Measurements from ENCODE around the gene PDE9A. TPM values are rescaled to one million over a fixed set of nuclear protein-coding genes. Genes with fewer than 3 reads are reported as not detected.
A peak's percentile ranks its signal among the peaks of the same experiment; 100 is the strongest.
"Not testable (repeated sequence)": the region's sequence is repeated elsewhere in the genome, so short reads cannot be mapped to it uniquely, and the experiment has no call there.

The PDE9A gene
- total RNA-seq, 5 donors from 2014 or later (not counting 1 experiment from before 2014, with no cell fraction given), result 11.5 to 18.3 (median 16.1) TPM

GRCh38 chr21:42612390-42612789, 41.0 kb upstream of the PDE9A start:
- no peak overlapping the region for H3K4me3 ChIP-seq (ENCODE audit: control insufficient read depth in 1 of 2, extremely low read depth in 1 of 2, low read length in 1 of 2)
- H3K36me3 ChIP-seq (ENCODE audit: control insufficient read depth in 2 of 2, extremely low read depth in 1 of 2, insufficient read depth in 1 of 2, low read length in 1 of 2), result peaks cover 0 to 3% of the 10 kb centered on the region in 2 donors
- no peaks in the 10 kb centered on the region for H3K27me3 Mint-ChIP-seq
- CTCF ChIA-PET, result interaction anchor here in 1 of 2 donors (0.7 kb wide), 1 partner anchor 19 kb away, joined by 6 read pairs; no protein-coding TSS in a partner anchor
- H3K36me3 Mint-ChIP-seq, result no peaks in the 10 kb centered on the region
- H3K27ac ChIP-seq (ENCODE audit: low read length), result no peak overlapping the region
- H3K9me3 Mint-ChIP-seq, result peaks cover 0 to 18% (median 4%) of the 10 kb centered on the region in 3 donors
- no peak for ATAC-seq (replicated peaks in 1 of 4)
- DNase-seq, result no peak
- H3K4me1 Mint-ChIP-seq, result peaks cover 7 to 15% (median 15%) of the 10 kb centered on the region in 3 donors
- H3K4me3 Mint-ChIP-seq, result no peak overlapping the region
- no peak overlapping the region for H3K27ac Mint-ChIP-seq
- no CpG with 5 or more reads among the region's 1 CpG for WGBS (ENCODE audit: insufficient coverage)
- H3K4me1 ChIP-seq (ENCODE audit: control insufficient read depth in 1 of 2, extremely low read depth in 1 of 2, insufficient read depth in 2 of 2, low read length in 2 of 2), result peaks cover 17 to 38% of the 10 kb centered on the region in 2 experiments
- POLR2A ChIA-PET, result interaction anchor here in 1 of 2 donors (0.6 kb wide), 1 partner anchor 29 kb away, joined by 4 read pairs; no protein-coding TSS in a partner anchor
- no peaks in the 10 kb centered on the region for H3K9me3 ChIP-seq
- H3K27me3 ChIP-seq (replicated peaks in 1 of 2; ENCODE audit: control insufficient read depth in 2 of 2, extremely low read depth in 1 of 2, insufficient read depth in 2 of 2, low read length in 1 of 2), result peaks cover 0 to 11% of the 10 kb centered on the region in 2 experiments

- Mint-ChIP-seq H3K27ac (no peak overlapping the region), H3K4me1 (peaks cover 7 to 15% (median 15%) of the 10 kb centered on the region in 3 donors), H3K9me3 (peaks cover 0 to 18% (median 4%) of the 10 kb centered on the region in 3 donors), H3K27me3 (peaks cover 0 to 3% of the 10 kb centered on the region in 2 donors), H3K4me3 (no peak overlapping the region), H3K36me3 (no peaks in the 10 kb centered on the region)
- H3K27me3 ChIP-seq (replicated peaks in 1 of 2; ENCODE audit: control insufficient read depth in 2 of 2, extremely low read depth in 1 of 2, insufficient read depth in 2 of 2, low read length in 1 of 2), result peaks cover 0 to 19% of the 10 kb centered on the region in 2 experiments
- POLR2A ChIA-PET, result no interaction called here
- peaks cover 17 to 38% of the 10 kb centered on the region in 2 experiments for H3K4me1 ChIP-seq (ENCODE audit: control insufficient read depth in 1 of 2, extremely low read depth in 1 of 2, insufficient read depth in 2 of 2, low read length in 2 of 2)
- H3K4me3 ChIP-seq (ENCODE audit: control insufficient read depth in 1 of 2, extremely low read depth in 1 of 2, low read length in 1 of 2), result no peak overlapping the region
- H3K9me3 ChIP-seq, result no peaks in the 10 kb centered on the region
- H3K36me3 ChIP-seq (ENCODE audit: control insufficient read depth in 2 of 2, extremely low read depth in 1 of 2, insufficient read depth in 1 of 2, low read length in 1 of 2), result peaks cover 0 to 3% of the 10 kb centered on the region in 2 donors
- DNase-seq (no peak), ATAC-seq (replicated peaks in 1 of 4) (no peak)
- no peak overlapping the region for H3K27ac ChIP-seq (ENCODE audit: low read length)
- CTCF ChIA-PET, result no interaction called here
- no CpG with 5 or more reads among the region's 5 CpGs for WGBS (ENCODE audit: insufficient coverage)
Measured at GRCh38 chr21:42613756-42614155, 39.7 kb upstream of the PDE9A start.

GRCh38 chr21:42614396-42614795, 39.0 kb upstream of the PDE9A start:
- H3K4me3 ChIP-seq (ENCODE audit: control insufficient read depth in 1 of 2, extremely low read depth in 1 of 2, low read length in 1 of 2), result peak overlapping the region; percentile 38 to 66

GRCh38 chr21:42614811-42615351, 38.5 kb upstream of the PDE9A start:
- POLR2A ChIA-PET, result interaction anchor here in 1 of 2 donors (0.6 kb wide), 1 partner anchor 100 kb away, joined by 6 read pairs; no protein-coding TSS in a partner anchor
- Mint-ChIP-seq H3K27ac (no peak overlapping the region), H3K9me3 (peaks cover 0 to 14% (median 0%) of the 10 kb centered on the region in 3 donors), H3K4me3 (no peak overlapping the region), H3K27me3 (peaks cover 0 to 3% of the 10 kb centered on the region in 2 donors), H3K36me3 (no peaks in the 10 kb centered on the region), H3K4me1 (peaks cover 4 to 10% (median 9%) of the 10 kb centered on the region in 3 donors)
- ATAC-seq (replicated peaks in 1 of 4), result peak; percentile 71 to 79 (median 74)
- 6% methylated on average over 12 of the region's 14 CpGs for WGBS (ENCODE audit: insufficient coverage)
- DNase-seq, result peak; percentile 16 to 78 (median 39)
- peaks cover 17 to 38% of the 10 kb centered on the region in 2 experiments for H3K4me1 ChIP-seq (ENCODE audit: control insufficient read depth in 1 of 2, extremely low read depth in 1 of 2, insufficient read depth in 2 of 2, low read length in 2 of 2)
- peak overlapping the region; percentile 78 for H3K27ac ChIP-seq (ENCODE audit: low read length)
- H3K4me3 ChIP-seq (ENCODE audit: control insufficient read depth in 1 of 2, extremely low read depth in 1 of 2, low read length in 1 of 2), result peak overlapping the region; percentile 38 to 66
- H3K9me3 ChIP-seq, result no peaks in the 10 kb centered on the region
- CTCF ChIA-PET, result no interaction called here
- peaks cover 0 to under 1% of the 10 kb centered on the region in 2 donors for H3K36me3 ChIP-seq (ENCODE audit: control insufficient read depth in 2 of 2, extremely low read depth in 1 of 2, insufficient read depth in 1 of 2, low read length in 1 of 2)
- peaks cover 0 to 23% of the 10 kb centered on the region in 2 experiments for H3K27me3 ChIP-seq (replicated peaks in 1 of 2; ENCODE audit: control insufficient read depth in 2 of 2, extremely low read depth in 1 of 2, insufficient read depth in 2 of 2, low read length in 1 of 2)

More at GRCh38 chr21:42614396-42614795, 39.0 kb upstream of the PDE9A start:
- H3K36me3 Mint-ChIP-seq, result no peaks in the 10 kb centered on the region
- peaks cover 7 to 15% (median 13%) of the 10 kb centered on the region in 3 donors for H3K4me1 Mint-ChIP-seq
- Histone ChIP-seq H3K4me1 (ENCODE audit: control insufficient read depth in 1 of 2, extremely low read depth in 1 of 2, insufficient read depth in 2 of 2, low read length in 2 of 2) (peaks cover 17 to 38% of the 10 kb centered on the region in 2 experiments), H3K27ac (ENCODE audit: low read length) (peak overlapping the region; percentile 78), H3K36me3 (ENCODE audit: control insufficient read depth in 2 of 2, extremely low read depth in 1 of 2, insufficient read depth in 1 of 2, low read length in 1 of 2) (peaks cover 0 to 3% of the 10 kb centered on the region in 2 donors), H3K27me3 (replicated peaks in 1 of 2; ENCODE audit: control insufficient read depth in 2 of 2, extremely low read depth in 1 of 2, insufficient read depth in 2 of 2, low read length in 1 of 2) (peaks cover 0 to 19% of the 10 kb centered on the region in 2 experiments), H3K9me3 (no peaks in the 10 kb centered on the region)
- H3K27ac Mint-ChIP-seq, result no peak overlapping the region
- ATAC-seq (replicated peaks in 1 of 4), result peak; percentile 54 to 69 (median 58)
- no peak overlapping the region for H3K4me3 Mint-ChIP-seq
- POLR2A ChIA-PET, result interaction anchor here in 1 of 2 donors (0.6 kb wide), 1 partner anchor 100 kb away, joined by 6 read pairs; no protein-coding TSS in a partner anchor
- WGBS (ENCODE audit: insufficient coverage), result 0% methylated on average over 2 of the region's 9 CpGs
- peak in 34 of 35 experiments; percentile 4 to 75 (median 38) for DNase-seq
- peaks cover 0 to 14% (median 0%) of the 10 kb centered on the region in 3 donors for H3K9me3 Mint-ChIP-seq
- peaks cover 0 to 3% of the 10 kb centered on the region in 2 donors for H3K27me3 Mint-ChIP-seq
- CTCF ChIA-PET, result no interaction called here

- ATAC-seq (replicated peaks in 1 of 4); H3K27ac Mint-ChIP-seq; H3K27ac ChIP-seq (ENCODE audit: low read length); H3K36me3 ChIP-seq (ENCODE audit: control insufficient read depth in 2 of 2, extremely low read depth in 1 of 2, insufficient read depth in 1 of 2, low read length in 1 of 2); H3K4me1 Mint-ChIP-seq; DNase-seq; H3K27me3 Mint-ChIP-seq; POLR2A ChIA-PET; H3K9me3 ChIP-seq; H3K4me3 Mint-ChIP-seq; CTCF ChIA-PET; H3K36me3 Mint-ChIP-seq: not testable (repeated sequence)
- Histone ChIP-seq H3K27me3 (replicated peaks in 1 of 2; ENCODE audit: control insufficient read depth in 2 of 2, extremely low read depth in 1 of 2, insufficient read depth in 2 of 2, low read length in 1 of 2) (peaks cover 0 to 27% of the 10 kb centered on the region in 2 experiments), H3K4me3 (ENCODE audit: control insufficient read depth in 1 of 2, extremely low read depth in 1 of 2, low read length in 1 of 2) (peak overlapping the region in 1 of 2 donors; percentile 38), H3K4me1 (ENCODE audit: control insufficient read depth in 1 of 2, extremely low read depth in 1 of 2, insufficient read depth in 2 of 2, low read length in 2 of 2) (peaks cover 17 to 38% of the 10 kb centered on the region in 2 experiments)
- WGBS (ENCODE audit: insufficient coverage), result no CpG with 5 or more reads among the region's 5 CpGs
- peaks cover 0 to 14% (median 0%) of the 10 kb centered on the region in 3 donors for H3K9me3 Mint-ChIP-seq
Measured at GRCh38 chr21:42615377-42615776, 38.0 kb upstream of the PDE9A start.

- 58% methylated on average over 3 of the region's 3 CpGs for WGBS (ENCODE audit: insufficient coverage)
- peaks cover 0 to 14% (median 0%) of the 10 kb centered on the region in 3 donors for H3K9me3 Mint-ChIP-seq
- CTCF ChIA-PET, result no interaction called here
- peaks cover 0 to 27% of the 10 kb centered on the region in 2 experiments for H3K27me3 ChIP-seq (replicated peaks in 1 of 2; ENCODE audit: control insufficient read depth in 2 of 2, extremely low read depth in 1 of 2, insufficient read depth in 2 of 2, low read length in 1 of 2)
- no peak overlapping the region for H3K27ac Mint-ChIP-seq
- no peaks in the 10 kb centered on the region for H3K36me3 Mint-ChIP-seq
- H3K9me3 ChIP-seq, result no peaks in the 10 kb centered on the region
- ATAC-seq (replicated peaks in 1 of 4) (no peak), DNase-seq (no peak)
- H3K4me3 ChIP-seq (ENCODE audit: control insufficient read depth in 1 of 2, extremely low read depth in 1 of 2, low read length in 1 of 2), result peak overlapping the region in 1 of 2 donors; percentile 35
- peaks cover 3 to 6% (median 5%) of the 10 kb centered on the region in 3 donors for H3K4me1 Mint-ChIP-seq
- H3K4me3 Mint-ChIP-seq, result no peak overlapping the region
- H3K4me1 ChIP-seq (ENCODE audit: control insufficient read depth in 1 of 2, extremely low read depth in 1 of 2, insufficient read depth in 2 of 2, low read length in 2 of 2), result peaks cover 17 to 38% of the 10 kb centered on the region in 2 experiments
- no peak overlapping the region for H3K27ac ChIP-seq (ENCODE audit: low read length)
- no peaks in the 10 kb centered on the region for H3K36me3 ChIP-seq (ENCODE audit: control insufficient read depth in 2 of 2, extremely low read depth in 1 of 2, insufficient read depth in 1 of 2, low read length in 1 of 2)
- peaks cover 0 to 3% of the 10 kb centered on the region in 2 donors for H3K27me3 Mint-ChIP-seq
- POLR2A ChIA-PET, result no interaction called here
Measured at GRCh38 chr21:42615924-42616323, 37.5 kb upstream of the PDE9A start.

Measured in T-cell (primary cell).